Astrocyte (in vitro differentiated cells and primary cell): ENCODE measurements around the gene SNRPD2.

Experiments
- EZH2 ChIP-seq: IDR thresholded peaks from 2 replicates; pipeline ENCODE4 v1.6.1; 2012; ENCODE audit warnings: mild to moderate bottlenecking, low read length, inconsistent platforms; ENCODE audit not compliant: insufficient read depth
- TF ChIP-seq, protein P1 (sequence below): IDR thresholded peaks from 2 replicates; pipeline ENCODE4 v1.5.1; 2011; ENCODE audit warnings: low read depth, mild to moderate bottlenecking, inconsistent platforms, low read length, moderate library complexity; ENCODE audit not compliant: insufficient read depth

GRCh38 chr19:45676851-45677263, 14.9 kb downstream of the SNRPD2 start:
- TF ChIP-seq, protein P1, sequence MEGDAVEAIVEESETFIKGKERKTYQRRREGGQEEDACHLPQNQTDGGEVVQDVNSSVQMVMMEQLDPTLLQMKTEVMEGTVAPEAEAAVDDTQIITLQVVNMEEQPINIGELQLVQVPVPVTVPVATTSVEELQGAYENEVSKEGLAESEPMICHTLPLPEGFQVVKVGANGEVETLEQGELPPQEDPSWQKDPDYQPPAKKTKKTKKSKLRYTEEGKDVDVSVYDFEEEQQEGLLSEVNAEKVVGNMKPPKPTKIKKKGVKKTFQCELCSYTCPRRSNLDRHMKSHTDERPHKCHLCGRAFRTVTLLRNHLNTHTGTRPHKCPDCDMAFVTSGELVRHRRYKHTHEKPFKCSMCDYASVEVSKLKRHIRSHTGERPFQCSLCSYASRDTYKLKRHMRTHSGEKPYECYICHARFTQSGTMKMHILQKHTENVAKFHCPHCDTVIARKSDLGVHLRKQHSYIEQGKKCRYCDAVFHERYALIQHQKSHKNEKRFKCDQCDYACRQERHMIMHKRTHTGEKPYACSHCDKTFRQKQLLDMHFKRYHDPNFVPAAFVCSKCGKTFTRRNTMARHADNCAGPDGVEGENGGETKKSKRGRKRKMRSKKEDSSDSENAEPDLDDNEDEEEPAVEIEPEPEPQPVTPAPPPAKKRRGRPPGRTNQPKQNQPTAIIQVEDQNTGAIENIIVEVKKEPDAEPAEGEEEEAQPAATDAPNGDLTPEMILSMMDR = no peak
- no peak for TF ChIP-seq EZH2
